Measurements from ENCODE around the gene DMRTA2.
"Not testable (repeated sequence)": the region's sequence is repeated elsewhere in the genome, so short reads cannot be mapped to it uniquely, and the experiment has no call there.

DMRTA2 gene

GRCh38 chr1:50423670-50424000 lies 392 bp upstream of the DMRTA2 start:
- DNase-seq = peak; percentile 20

GRCh38 chr1:50422675-50422945 lies 633 bp downstream of the DMRTA2 start:
- DNase-seq = no peak

GRCh38 chr1:50421768-50422674 lies 1.2 kb downstream of the DMRTA2 start:
- no peak for DNase-seq

GRCh38 chr1:50421366-50421748 lies 1.9 kb downstream of the DMRTA2 start:
- DNase-seq = no peak

GRCh38 chr1:50420689-50421365 lies 2.4 kb downstream of the DMRTA2 start:
- DNase-seq = no peak

- DNase-seq = no peak
Observed at GRCh38 chr1:50419907-50420677, 3.2 kb downstream of the DMRTA2 start.

- no peak for DNase-seq
Observed at GRCh38 chr1:50419192-50419906, 3.9 kb downstream of the DMRTA2 start.

- no peak for DNase-seq
Observed at GRCh38 chr1:50418600-50419109, 4.6 kb downstream of the DMRTA2 start.

- no peak for DNase-seq
Observed at GRCh38 chr1:50417946-50418599, 5.2 kb downstream of the DMRTA2 start.

- DNase-seq = no peak
Observed at GRCh38 chr1:50417507-50417906, 5.7 kb downstream of the DMRTA2 start.

- no peak for DNase-seq
Observed at GRCh38 chr1:50416553-50417453, 6.4 kb downstream of the DMRTA2 start.

GRCh38 chr1:50416150-50416527 lies 7.1 kb downstream of the DMRTA2 start:
- DNase-seq = no peak

- no peak for DNase-seq
Observed at GRCh38 chr1:50415235-50416149, 7.8 kb downstream of the DMRTA2 start.

GRCh38 chr1:50414853-50415234 lies 8.4 kb downstream of the DMRTA2 start:
- no peak for DNase-seq

- no peak for DNase-seq
Observed at GRCh38 chr1:50412813-50413476, 10.3 kb downstream of the DMRTA2 start.

- DNase-seq = no peak
Observed at GRCh38 chr1:50405814-50406213, 17.4 kb downstream of the DMRTA2 start.

GRCh38 chr1:50393522-50394120 lies 29.6 kb downstream of the DMRTA2 start:
- no peak for DNase-seq

GRCh38 chr1:50381551-50381950 lies 41.7 kb downstream of the DMRTA2 start:
- not testable (repeated sequence) for DNase-seq

GRCh38 chr1:50378770-50379169 lies 44.5 kb downstream of the DMRTA2 start:
- DNase-seq = no peak

All from suppressor macrophage treated with lipopolysaccharide for 4 hours (primary cell).